Liver (tissue), 3 donors: ENCODE measurements around the gene NTNG2.

ENCODE experiments used
- CTCF ChIP-seq: fragments of 150-350 bp; IDR thresholded peaks from 2 replicates; pipeline ENCODE4 v1.5.1; 2017; ENCODE audit warnings: improper control_type of control experiment, low read depth, low read length; ENCODE audit not compliant: missing input control
- RAD21 ChIP-seq, 2 donors: IDR thresholded peaks; 2 replicates each; pipeline ENCODE4 v1.6.1; 2016; ENCODE audit warnings: antibody characterized with exemption in 2 of 2, mild to moderate bottlenecking in 2 of 2
- REST ChIP-seq: IDR thresholded peaks from 2 replicates; pipeline ENCODE4 v1.6.1; 2016; ENCODE audit warnings: antibody characterized with exemption, mild to moderate bottlenecking
- donor health status: healthy.
- donor health status: healthy.

GRCh38 chr9:132241840-132242620 lies 80.2 kb downstream of the NTNG2 start:
- TF ChIP-seq RAD21 (IDR thresholded peaks at IDR 0.05), result no peak
- TF ChIP-seq REST, result no peak
- TF ChIP-seq CTCF, result no peak
